Parathyroid adenoma (tissue), 2 donors: ENCODE data around the gene EGLN1.
"Not testable (repeated sequence)": the region's sequence is repeated elsewhere in the genome, so short reads cannot be mapped to it uniquely, and the experiment has no call there.

Experiments used
- H2AFZ ChIP-seq: fragments of 300-600 bp; sonication (generic); one replicate; pipeline ENCODE4 v1.7.0; 2017; ENCODE audit warnings: antibody characterized with exemption, mild to moderate bottlenecking
- H3K27ac ChIP-seq: fragments of 300-600 bp; sonication (generic); one replicate; pipeline ENCODE4 v1.7.0; 2017
- H3K27me3 ChIP-seq: fragments of 300-600 bp; sonication (generic); one replicate; pipeline ENCODE4 v1.7.0; 2017; ENCODE audit warnings: low read length; ENCODE audit not compliant: control insufficient read depth, insufficient read depth
- H3K36me3 ChIP-seq: fragments of 300-600 bp; sonication (generic); one replicate; pipeline ENCODE4 v1.7.0; 2017; ENCODE audit warnings: low read length; ENCODE audit not compliant: control insufficient read depth, insufficient read depth
- H3K4me1 ChIP-seq: fragments of 300-600 bp; sonication (generic); one replicate; pipeline ENCODE4 v1.7.0; 2017; ENCODE audit warnings: control low read depth
- H3K4me2 ChIP-seq: fragments of 300-600 bp; sonication (generic); one replicate; pipeline ENCODE4 v1.7.0; 2017; ENCODE audit warnings: low read length
- H3K4me3 ChIP-seq: fragments of 300-600 bp; sonication (generic); one replicate; pipeline ENCODE4 v1.7.0; 2017; ENCODE audit warnings: low read depth, low read length
- H3K79me2 ChIP-seq: fragments of 300-600 bp; sonication (generic); one replicate; pipeline ENCODE4 v1.7.0; 2017; ENCODE audit warnings: control low read depth
- H3K9ac ChIP-seq: fragments of 300-600 bp; sonication (generic); one replicate; pipeline ENCODE4 v1.7.0; 2017; ENCODE audit warnings: mild to moderate bottlenecking
- H3K9me3 ChIP-seq: fragments of 300-600 bp; sonication (generic); one replicate; pipeline ENCODE4 v1.7.0; 2017; ENCODE audit warnings: low read length; ENCODE audit not compliant: control insufficient read depth
- TF ChIP-seq, protein P1 (sequence below): fragments of 300-600 bp; sonication (generic); IDR thresholded peaks from one replicate; pipeline ENCODE4 v1.7.0; 2017; ENCODE audit warnings: antibody characterized with exemption, mild to moderate bottlenecking
- donor health status: primary hyperparathyroidism.

EGLN1 gene

DNA sequence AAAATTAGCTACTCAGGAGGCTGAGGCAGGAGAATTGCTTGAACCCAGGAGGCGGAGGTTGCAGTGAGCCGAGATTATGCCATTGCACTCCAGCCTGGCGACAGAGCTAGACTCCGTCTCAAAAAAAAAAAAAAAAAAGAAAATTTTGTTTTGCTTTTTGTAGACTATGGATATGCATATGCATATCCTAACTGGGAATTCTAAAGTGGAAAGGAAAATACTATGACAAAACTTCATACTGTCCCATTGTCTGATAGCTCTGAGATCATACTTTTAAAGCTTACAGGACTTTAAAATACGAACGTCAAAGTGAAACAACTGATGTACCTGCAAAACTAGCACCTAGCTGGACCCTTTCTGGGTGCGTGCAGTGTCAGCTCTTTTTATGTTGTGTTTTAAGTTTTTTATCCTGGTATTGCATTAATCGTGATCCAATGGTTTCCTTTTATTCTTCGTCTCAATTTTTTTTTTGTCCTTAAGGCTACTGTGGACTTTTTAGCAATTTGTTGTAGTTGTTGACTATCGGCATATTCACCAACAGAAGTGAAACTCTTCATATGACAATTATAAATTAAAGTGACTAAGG is 64.8 kb downstream of the EGLN1 start:
- H3K9me3 ChIP-seq: no peaks in the 10 kb centered on the region
- no peak overlapping the region for H3K4me2 ChIP-seq
- no peak overlapping the region for H3K4me3 ChIP-seq
- no peak overlapping the region for H3K27ac ChIP-seq
- TF ChIP-seq, protein P1, sequence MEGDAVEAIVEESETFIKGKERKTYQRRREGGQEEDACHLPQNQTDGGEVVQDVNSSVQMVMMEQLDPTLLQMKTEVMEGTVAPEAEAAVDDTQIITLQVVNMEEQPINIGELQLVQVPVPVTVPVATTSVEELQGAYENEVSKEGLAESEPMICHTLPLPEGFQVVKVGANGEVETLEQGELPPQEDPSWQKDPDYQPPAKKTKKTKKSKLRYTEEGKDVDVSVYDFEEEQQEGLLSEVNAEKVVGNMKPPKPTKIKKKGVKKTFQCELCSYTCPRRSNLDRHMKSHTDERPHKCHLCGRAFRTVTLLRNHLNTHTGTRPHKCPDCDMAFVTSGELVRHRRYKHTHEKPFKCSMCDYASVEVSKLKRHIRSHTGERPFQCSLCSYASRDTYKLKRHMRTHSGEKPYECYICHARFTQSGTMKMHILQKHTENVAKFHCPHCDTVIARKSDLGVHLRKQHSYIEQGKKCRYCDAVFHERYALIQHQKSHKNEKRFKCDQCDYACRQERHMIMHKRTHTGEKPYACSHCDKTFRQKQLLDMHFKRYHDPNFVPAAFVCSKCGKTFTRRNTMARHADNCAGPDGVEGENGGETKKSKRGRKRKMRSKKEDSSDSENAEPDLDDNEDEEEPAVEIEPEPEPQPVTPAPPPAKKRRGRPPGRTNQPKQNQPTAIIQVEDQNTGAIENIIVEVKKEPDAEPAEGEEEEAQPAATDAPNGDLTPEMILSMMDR: no peak
- no peaks in the 10 kb centered on the region for H3K27me3 ChIP-seq
- H3K4me1 ChIP-seq: no peaks in the 10 kb centered on the region
- H3K9ac ChIP-seq: no peak overlapping the region
- no peaks in the 10 kb centered on the region for H3K36me3 ChIP-seq
- H3K79me2 ChIP-seq: no peaks in the 10 kb centered on the region
- H2AFZ ChIP-seq: no peak overlapping the region

DNA sequence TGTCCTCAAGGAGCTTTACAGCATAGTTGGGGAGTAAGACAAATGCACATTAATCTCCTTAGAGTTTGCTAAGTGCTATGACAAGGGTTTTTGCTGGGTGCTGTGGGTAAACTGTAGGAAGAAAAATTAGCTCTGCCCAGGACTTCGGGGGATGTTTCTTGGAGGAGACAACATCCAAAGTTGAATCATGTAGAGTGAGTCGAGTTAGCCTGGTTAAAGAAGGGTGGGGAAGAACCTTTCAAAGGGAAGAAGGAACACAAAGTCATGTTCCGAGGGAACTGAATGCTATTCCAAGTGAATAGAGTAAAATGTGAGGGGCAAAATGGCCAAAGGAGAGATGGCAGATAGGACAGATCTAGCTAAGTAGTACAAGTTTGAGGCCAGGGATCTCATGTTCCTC is 66.9 kb downstream of the EGLN1 start:
- TF ChIP-seq, protein P1: no peak
- Histone ChIP-seq H3K9me3 (no peaks in the 10 kb centered on the region), H3K4me3 (no peak overlapping the region), H2AFZ (no peak overlapping the region), H3K27me3 (no peaks in the 10 kb centered on the region), H3K4me2 (no peak overlapping the region), H3K27ac (no peak overlapping the region), H3K9ac (no peak overlapping the region), H3K36me3 (no peaks in the 10 kb centered on the region), H3K4me1 (no peaks in the 10 kb centered on the region), H3K79me2 (no peaks in the 10 kb centered on the region)

DNA sequence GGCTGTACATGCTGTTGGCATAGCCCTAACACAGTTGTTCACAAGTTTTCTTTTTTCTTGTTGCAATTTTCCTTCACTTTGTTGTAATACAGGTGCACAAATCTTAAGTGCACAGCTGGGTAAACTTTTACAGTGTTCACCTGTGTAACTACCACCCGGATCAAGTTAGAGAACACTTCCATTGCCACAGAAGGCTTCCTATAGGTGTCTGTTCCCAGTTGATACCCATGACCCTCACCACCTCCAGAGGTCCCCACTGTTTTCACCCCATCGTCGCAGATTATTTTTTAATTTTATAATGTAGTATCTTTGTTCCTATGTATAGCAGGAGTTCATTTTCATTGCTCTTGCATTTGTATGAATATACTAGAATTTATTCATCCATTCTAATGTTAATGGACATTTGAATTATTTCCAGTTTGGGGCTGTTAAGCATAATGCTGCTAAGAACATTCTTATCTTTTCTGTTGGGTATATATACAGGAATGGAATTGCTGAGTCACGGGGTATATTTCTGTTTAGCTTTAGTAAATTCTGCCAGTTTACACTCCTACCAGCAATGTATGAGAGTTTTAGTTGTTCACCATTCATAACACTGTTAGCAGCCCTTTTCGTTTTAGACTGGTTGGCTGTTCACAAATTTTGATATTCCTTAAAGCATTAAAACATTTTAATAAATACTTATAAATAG is 67.6 kb downstream of the EGLN1 start:
- H3K4me1 ChIP-seq: no peaks in the 10 kb centered on the region
- H3K36me3 ChIP-seq: no peaks in the 10 kb centered on the region
- no peak overlapping the region for H2AFZ ChIP-seq
- TF ChIP-seq, protein P1: no peak
- no peaks in the 10 kb centered on the region for H3K27me3 ChIP-seq
- H3K9ac ChIP-seq: no peak overlapping the region
- no peaks in the 10 kb centered on the region for H3K79me2 ChIP-seq
- no peak overlapping the region for H3K27ac ChIP-seq
- H3K4me3 ChIP-seq: no peak overlapping the region
- H3K9me3 ChIP-seq: no peaks in the 10 kb centered on the region
- H3K4me2 ChIP-seq: no peak overlapping the region

DNA sequence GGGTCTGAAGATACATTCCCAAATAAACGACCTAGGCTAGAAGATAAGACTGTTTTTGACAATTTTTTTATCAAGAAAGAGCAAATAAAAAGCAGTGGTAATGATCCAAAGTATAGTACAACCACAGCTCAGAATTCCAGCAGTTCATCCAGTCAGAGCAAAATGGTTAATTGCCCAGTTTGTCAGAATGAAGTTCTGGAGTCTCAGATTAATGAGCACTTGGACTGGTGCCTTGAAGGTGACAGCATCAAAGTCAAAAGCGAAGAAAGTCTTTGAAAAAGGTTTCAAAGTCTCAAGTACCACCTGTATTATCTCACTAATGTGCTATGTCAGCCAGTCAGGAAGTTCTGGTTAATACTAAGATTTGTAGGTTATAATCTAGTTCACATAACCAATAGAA is 69.0 kb downstream of the EGLN1 start:
- H3K4me2 ChIP-seq: no peak overlapping the region
- H3K4me1 ChIP-seq: no peaks in the 10 kb centered on the region
- no peaks in the 10 kb centered on the region for H3K36me3 ChIP-seq
- TF ChIP-seq, protein P1: no peak
- H3K4me3 ChIP-seq: no peak overlapping the region
- H3K9ac ChIP-seq: no peak overlapping the region
- no peak overlapping the region for H2AFZ ChIP-seq
- no peaks in the 10 kb centered on the region for H3K79me2 ChIP-seq
- H3K27me3 ChIP-seq: no peaks in the 10 kb centered on the region
- no peak overlapping the region for H3K27ac ChIP-seq
- H3K9me3 ChIP-seq: no peaks in the 10 kb centered on the region

DNA sequence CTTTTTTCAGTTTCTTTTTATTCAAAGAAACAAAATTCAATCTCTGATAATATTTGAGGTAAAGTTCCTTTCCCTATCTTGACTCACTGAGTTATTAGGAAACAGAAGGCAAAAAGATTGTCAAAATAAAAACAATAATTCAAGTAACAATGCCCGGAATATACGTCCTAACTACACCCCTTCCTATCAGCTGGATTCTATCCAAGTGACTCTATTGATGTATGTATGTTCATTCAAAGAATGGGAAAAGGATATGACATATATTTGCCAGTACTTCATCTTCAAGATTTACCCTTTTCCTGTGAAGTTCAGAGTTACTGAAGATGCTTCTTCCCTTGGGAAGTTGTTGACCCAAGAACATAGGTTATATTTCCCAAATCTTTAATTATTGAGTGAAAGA is 70.3 kb downstream of the EGLN1 start:
- H3K4me3 ChIP-seq: no peak overlapping the region
- TF ChIP-seq, protein P1: no peak

DNA sequence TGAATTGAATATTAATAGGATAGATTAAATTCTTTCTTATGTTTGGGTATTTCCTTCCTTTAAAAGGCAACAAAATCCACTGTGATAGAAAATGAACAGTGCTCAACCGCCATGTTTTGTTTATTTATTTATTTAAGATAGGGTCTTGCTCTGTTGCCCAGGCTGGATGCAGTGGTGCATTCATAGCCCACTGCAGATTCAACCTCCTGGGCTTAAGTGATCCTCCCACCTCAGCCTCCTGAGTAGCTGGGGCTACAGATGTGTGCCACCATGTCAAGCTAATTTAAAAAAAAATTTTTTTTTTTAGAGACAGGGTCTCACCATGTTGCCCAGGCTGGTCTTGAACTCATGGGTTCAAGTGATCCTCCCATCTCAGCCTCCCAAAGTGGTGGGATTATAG is 73.2 kb downstream of the EGLN1 start:
- H3K4me3 ChIP-seq, H3K4me2 ChIP-seq, H3K27ac ChIP-seq, H3K36me3 ChIP-seq, H3K4me1 ChIP-seq, H2AFZ ChIP-seq, H3K27me3 ChIP-seq, H3K9ac ChIP-seq, H3K79me2 ChIP-seq, H3K9me3 ChIP-seq: not testable (repeated sequence)

More for the DNA sequence above, 70.3 kb downstream of the EGLN1 start:
- H3K27me3 ChIP-seq: no peaks in the 10 kb centered on the region
- no peak overlapping the region for H3K4me2 ChIP-seq
- no peak overlapping the region for H2AFZ ChIP-seq
- H3K4me1 ChIP-seq: no peaks in the 10 kb centered on the region
- H3K9ac ChIP-seq: no peak overlapping the region
- H3K36me3 ChIP-seq: no peaks in the 10 kb centered on the region
- no peaks in the 10 kb centered on the region for H3K9me3 ChIP-seq
- no peaks in the 10 kb centered on the region for H3K79me2 ChIP-seq
- H3K27ac ChIP-seq: no peak overlapping the region
